Hepatocyte (in vitro differentiated cells): Measurements from ENCODE around the gene CCDC88C.

Experiments
- EZH2 ChIP-seq: fragments of 200-600 bp; sonication (generic); IDR thresholded peaks from 2 replicates; pipeline ENCODE4 v1.6.1; 2016; ENCODE audit warnings: antibody characterized with exemption, mild to moderate bottlenecking, borderline replicate concordance
- EZH2phosphoT487 ChIP-seq: fragments of 200-600 bp; sonication (generic); IDR thresholded peaks from one replicate; pipeline ENCODE4 v1.6.1; 2018; ENCODE audit warnings: antibody characterized with exemption, mild to moderate bottlenecking, low read depth, moderate library complexity; ENCODE audit not compliant: unreplicated experiment, severe bottlenecking
- TF ChIP-seq, protein P1 (sequence below): fragments of 200-600 bp; sonication (generic); IDR thresholded peaks from 2 replicates; pipeline ENCODE4 v1.5.1; 2016; ENCODE audit warnings: antibody characterized with exemption, mild to moderate bottlenecking; ENCODE audit not compliant: poor library complexity

DNA sequence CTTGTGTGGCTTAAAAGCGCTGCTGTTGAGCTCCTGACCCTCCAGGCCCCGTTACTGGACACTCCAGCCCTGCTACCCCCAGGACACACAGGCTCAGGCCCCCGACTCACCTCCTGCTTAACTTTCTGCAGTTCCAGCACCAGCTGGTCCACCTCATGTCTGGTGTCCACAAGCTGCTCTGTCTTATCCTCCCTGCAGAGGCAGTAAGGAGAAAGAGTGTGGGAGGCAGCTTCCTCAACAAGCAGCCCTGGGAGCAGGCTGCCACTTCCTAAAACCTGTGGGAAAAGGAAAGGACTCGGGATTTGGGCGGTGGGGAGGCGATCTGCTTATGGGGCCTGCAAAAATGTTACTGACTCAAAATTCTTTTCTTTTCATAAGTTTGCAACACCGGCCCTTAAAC is 79.2 kb downstream of the CCDC88C start:
- TF ChIP-seq, protein P1, sequence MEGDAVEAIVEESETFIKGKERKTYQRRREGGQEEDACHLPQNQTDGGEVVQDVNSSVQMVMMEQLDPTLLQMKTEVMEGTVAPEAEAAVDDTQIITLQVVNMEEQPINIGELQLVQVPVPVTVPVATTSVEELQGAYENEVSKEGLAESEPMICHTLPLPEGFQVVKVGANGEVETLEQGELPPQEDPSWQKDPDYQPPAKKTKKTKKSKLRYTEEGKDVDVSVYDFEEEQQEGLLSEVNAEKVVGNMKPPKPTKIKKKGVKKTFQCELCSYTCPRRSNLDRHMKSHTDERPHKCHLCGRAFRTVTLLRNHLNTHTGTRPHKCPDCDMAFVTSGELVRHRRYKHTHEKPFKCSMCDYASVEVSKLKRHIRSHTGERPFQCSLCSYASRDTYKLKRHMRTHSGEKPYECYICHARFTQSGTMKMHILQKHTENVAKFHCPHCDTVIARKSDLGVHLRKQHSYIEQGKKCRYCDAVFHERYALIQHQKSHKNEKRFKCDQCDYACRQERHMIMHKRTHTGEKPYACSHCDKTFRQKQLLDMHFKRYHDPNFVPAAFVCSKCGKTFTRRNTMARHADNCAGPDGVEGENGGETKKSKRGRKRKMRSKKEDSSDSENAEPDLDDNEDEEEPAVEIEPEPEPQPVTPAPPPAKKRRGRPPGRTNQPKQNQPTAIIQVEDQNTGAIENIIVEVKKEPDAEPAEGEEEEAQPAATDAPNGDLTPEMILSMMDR, result no peak
- no peak for TF ChIP-seq EZH2
- no peak for TF ChIP-seq EZH2phosphoT487
